DMS153 treated with DMSO at 0.1 percent for 48 hours (cell line): ENCODE data around the gene DOCK2.

Experiments used
- DNase-seq: peaks from one replicate; lab custom pipeline; 2025; ENCODE audit not compliant: unreplicated experiment; lab: John Stamatoyannopoulos, UW

The DOCK2 gene

DNA sequence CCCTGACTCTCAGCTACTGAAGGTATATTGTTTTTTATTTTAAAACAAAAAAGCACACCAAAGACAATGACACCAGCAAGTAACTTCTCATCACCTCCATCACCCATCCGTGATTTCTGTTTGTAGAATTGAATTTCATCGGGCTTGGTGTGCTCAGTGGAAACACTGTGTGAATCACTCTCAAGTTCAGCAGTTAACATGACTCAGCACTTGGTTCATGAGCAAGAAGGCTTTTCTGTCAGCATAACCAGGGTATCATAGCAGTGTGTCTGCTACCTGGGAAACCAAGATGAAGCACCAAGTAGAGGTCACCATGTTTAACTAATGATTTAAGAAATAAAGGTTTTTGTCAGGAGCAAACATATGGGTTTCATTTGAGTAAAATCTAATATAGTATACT lies 219.5 kb downstream of the DOCK2 start:
- DNase-seq, result no peak

DNA sequence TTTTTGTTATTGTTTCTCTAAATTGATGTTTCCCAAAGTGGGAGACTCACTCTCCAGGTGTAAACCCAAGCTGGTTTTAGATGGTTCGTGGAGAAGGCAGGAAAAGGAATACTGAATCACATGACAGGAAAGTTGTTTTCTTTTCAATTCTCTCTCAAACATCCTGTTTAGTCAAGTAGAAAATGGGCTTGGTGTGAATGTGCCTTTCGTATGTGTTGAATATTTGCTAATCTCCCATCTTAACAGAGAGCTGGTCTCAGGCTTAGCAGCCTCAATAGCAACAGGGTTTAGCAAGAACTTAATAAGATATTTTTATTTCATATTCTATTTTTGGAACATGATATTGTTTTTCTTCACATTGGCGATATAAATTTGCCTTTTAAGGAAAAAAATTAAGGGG lies 223.5 kb downstream of the DOCK2 start:
- DNase-seq, result no peak

DNA sequence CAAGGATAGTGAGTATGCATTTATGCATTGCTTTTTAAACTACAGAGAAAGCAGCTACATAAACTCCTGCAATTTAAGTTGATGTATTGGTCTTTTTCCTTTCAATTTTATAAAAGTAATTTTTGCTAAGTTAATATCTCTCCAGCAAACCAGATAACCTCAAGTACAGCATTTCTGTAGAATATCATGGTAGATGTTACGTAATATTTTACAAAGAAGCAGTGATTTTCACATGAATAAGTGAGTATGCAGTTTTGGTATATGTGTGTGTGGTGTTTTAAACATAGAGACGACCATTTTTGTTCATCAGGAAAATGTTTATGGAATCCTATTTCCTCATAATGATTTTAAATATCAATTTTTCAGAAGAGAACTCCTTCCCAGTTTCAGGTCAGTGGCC lies 224.4 kb downstream of the DOCK2 start:
- no peak for DNase-seq

DNA sequence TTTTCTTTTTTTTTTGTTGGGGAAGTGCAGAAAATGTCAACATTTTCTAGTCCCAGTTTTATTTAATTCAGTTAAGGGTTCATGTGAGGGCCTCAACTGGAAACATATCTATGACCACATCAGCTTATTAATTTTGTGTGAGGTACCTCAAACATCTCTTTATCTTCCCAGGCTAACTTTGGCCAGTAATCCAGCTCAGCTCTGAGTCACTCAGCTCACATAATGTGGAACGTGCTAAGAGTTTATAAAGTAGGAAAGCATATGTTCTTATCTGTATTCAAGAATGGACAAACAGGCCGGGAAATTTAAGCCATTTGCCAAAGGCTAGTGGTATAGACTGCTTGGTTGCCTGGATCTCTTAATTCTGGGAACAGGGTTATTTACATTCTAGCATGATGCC lies 224.9 kb downstream of the DOCK2 start:
- DNase-seq, result no peak

DNA sequence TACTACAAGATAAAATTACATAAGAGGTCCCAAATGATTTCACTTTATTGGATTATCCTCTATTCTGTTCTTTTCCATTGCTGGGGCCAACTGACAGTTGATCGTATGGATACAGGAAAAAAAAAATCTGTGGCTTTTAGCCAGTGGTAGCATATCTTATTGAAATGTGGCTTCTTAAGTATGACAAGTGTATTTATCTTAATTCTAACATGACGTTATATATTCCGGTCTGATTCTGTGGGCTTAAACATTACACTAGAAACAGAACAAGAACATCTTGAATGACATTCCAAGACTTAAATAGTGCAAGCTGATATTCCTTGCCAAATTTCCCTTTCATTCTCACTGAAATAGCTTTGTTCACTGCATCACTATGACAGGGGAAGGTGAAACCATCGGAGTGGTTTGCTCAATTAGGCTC lies 225.3 kb downstream of the DOCK2 start:
- DNase-seq, result no peak

DNA sequence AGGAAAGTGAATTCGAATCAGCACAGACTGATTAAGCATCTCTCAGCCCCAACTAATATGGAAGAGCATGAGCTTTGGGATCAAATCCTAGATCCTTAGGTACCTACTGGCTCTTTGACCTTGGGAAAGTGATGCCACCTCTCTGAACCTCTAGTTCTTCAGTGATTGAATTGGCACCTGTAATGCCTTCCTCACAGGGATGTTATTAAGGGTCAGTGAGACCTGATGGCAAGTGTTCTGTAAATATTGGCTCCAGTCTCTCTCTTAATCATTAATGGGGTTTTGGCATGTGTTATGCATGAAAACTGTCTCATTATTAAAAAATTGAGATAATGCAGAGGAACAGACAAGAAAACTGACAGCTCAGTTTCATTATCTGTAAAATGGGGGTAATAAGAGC lies 227.4 kb downstream of the DOCK2 start:
- no peak for DNase-seq

DNA sequence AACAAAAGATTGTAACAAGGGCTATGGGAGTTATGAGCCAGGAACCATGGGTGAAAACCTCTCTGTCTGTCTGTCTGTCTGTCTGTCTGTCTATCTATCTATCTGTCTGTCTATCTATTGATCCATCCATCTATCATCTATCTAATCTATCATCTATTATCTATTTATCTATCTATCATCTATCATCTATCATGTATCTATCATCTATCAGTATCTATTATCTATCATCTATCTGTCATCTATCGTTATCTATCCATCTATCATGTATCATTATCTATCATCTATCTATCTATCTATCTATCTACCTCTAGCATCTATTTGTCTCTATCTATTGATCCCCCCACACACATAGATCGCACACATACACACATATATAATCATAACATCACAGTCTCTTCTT lies 230.3 kb downstream of the DOCK2 start:
- DNase-seq, result no peak

DNA sequence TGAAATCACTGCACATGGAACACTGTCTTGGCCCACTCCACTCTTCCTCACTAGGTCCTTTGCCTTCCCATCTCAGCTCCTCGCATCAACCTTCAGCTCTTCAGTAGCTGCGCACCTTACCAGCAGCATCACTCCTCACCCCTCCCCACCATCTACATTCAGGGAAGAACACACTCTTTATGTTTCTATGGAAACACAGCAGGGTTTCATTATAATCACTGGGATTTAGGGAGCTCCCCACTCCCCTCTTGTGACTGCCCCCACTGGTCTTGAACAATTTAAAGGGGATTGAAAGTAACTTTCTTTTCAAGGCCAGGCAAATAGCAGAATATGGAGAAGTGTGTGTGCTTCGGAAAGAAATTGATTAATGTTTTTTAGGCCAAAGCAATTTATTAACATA lies 232.0 kb downstream of the DOCK2 start:
- no peak for DNase-seq

DNA sequence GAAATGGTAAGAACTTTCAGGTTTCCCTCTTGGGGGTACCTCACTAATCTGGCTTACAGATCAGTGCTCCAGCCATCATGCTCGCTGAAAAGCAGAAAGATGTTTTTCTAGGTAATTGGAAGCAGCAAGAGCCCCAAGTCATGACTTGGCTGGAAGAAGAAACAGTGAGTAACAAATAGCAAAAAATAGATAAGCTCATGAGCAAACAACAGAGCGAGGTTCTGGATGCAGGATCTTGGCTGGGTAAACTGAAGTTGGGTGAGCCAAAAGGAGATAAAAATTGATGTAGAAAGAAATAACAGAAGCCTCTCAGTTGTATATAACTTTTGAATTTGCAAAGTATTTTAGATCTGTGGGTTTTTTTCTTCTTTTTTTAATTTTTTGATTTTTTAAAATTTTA lies 233.1 kb downstream of the DOCK2 start:
- no peak for DNase-seq

DNA sequence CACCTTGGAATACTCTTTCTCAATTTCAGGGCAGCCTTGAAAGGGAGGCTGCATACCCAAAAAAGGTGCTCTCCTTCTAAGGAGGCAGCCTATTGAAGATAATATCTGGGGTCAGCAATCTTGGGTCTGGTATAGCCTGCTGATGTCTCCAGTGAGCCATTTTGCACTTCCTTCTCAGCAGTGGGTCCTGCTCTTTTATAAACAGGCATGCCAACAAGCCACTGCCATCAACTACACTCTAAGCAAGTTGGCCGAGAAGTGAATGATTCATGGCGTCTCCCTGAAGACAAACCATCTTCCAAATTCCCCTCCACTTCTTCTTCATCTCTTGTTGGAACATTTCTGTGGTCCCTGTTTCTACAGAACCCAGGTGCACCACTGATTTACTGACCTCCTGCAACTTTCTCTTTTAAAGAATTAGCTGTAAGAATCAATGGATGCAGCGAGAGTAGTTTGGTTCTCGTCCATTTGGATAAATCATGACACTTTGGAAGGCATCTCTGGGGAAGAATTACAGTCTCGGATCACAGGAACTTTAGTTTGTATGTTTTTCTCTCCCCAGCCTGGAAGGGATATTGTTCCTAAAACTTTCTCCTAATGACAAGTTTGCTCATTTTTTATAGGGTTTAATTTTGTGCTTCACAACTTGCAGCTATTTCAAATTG lies 234.9 kb downstream of the DOCK2 start:
- DNase-seq, result no peak

DNA sequence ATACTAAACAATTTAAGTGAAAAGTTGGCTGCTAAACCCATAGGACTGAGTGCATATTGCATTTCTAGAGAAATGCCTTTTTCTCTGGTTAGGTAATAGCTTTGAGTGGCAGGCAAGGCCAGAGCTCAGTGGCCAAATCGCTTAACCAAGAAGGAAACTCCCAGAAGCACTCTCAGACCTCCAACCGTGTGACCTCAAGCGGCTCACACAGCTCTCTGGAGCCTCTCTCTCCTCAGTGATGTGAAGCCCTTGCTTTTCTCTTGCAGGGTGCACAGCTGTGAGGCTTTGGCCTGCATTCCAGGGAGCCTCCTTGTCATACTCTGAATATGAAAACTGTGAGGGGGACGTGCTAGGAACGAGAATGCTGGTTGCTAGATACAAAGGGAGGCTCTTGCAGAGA lies 236.6 kb downstream of the DOCK2 start:
- no peak for DNase-seq

DNA sequence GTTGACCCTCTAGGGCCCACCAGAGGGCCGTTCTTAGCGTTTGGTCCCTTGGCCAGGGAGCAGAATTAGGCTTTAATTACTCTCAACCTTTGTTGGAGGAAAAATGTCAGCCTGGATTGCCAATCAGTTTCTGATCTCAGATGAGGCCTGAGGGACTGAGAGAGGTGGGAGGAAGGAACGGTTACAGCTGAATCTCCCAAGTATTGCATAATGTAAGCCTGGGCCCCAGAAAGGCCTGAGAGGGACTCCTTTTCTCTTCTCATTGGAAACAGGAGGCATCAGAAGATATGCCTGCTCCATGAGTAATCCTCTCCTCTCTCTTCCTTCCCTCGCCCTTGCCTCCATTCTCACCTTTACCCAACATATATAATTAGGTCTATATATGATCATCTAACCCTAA lies 237.5 kb downstream of the DOCK2 start:
- no peak for DNase-seq

DNA sequence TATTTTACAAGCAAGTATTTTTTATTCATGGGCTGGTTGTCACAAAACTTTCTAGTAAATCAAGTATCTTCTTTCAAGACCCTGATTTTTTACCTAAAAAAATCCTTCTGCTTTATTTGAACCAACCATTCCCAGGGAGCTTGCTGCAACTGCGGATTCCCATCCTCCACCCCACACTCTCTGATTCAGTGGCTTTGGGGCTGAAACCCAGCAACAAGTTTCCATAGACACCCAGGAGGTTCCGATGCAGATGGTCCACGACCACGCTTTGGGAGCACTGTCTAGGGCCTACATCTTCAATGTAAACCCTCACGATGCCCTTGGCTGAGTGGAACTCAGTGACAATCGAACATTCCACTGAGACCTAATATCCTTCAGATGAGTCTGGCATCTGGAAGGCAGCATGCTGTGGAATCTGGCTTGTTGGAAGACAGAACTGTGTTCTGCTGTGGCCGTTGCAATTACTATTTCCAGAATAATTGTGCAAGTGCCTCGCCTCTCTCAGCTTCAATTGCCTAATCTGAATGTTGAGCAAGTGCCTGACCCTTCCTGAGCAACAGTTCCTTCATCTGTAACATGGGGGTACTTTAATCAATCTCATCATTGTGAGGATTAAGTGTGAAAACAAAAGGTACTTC lies 238.1 kb downstream of the DOCK2 start:
- no peak for DNase-seq

DNA sequence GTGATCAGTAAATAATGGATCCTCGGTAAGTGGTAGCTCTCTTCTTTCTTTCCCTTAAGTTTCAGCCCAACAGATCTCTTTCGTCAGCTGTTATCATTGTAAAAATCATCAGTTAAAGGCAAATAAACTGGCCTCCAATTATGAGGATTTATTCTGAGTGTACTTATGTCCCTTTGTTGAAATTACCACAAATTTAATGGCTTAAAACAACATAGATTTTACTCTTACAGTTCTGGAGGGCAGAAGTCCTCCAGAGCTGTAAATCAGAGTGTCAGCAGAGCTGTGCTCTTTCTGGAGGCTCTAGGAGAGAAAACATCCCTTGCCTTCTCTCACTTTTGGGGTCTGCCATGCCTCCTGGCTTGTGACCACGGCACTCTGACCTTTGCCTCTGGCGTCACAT lies 238.7 kb downstream of the DOCK2 start:
- no peak for DNase-seq

DNA sequence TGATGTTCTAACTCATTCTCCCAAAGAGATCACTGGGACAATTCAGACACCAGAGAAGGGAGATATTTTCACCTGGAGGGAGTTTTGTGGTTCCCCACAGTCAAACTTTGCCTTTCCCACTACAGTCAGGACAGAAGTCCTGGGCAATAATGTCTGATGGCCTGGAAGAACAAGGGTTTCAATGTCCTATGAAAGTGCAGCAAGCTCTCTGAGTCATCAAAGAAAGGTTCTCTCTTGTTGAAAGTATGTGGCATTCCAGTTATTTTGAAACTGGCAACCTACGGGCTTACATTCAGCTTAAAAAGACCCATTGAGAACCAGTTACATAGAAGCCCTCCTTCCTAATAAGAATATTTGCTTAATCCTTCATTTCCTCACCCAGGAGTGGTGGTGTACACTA lies 239.3 kb downstream of the DOCK2 start:
- DNase-seq, result no peak

DNA sequence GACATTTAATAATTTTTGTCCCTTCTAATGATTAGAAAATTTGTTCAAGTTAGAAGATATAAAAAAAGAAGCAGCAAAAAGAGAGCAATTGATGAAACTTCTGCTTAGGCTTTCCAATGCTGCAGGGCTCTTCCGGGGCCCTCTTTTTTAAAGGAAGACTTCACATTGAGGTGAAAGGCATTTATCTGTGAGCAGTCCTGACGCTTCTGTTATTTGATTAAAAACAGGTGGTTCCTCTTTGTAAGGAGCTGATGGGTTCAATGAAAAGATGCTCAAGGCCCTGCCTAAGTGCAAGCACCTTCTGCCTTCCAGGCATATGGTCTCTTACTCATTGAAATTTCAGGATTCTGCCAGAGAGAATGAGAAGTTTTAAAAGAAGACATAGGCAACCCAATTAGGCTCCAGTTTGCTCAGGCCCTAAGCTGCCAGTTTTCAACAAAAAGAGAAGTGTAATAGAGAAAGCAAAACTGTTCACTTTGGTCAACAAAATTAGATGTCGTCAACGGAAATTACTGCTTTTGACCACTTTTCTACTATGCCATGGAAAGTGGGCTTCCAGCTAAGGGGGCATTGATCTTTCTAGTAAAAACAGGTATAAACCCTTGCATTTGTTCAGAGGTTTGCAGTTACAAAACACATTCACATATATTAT lies 243.1 kb downstream of the DOCK2 start:
- no peak for DNase-seq

DNA sequence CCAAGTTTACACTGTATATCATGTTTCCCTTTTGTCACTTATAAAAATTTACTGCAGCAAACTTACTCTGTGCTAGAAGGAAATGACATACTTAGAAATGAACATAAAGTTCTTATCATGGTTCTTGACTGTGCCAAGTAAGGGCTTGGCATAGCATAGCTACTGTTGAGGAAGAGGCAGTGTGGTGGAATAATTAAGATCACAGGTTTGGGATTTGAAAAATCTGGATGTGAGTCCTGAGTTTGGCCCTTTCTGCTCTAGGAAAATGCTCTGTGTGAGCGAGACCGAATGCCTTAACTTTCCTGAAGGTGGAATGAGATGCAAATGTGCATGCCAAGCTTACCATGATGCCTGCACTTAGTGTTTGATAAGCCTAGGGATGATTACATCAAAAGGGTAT lies 243.7 kb downstream of the DOCK2 start:
- DNase-seq, result no peak

DNA sequence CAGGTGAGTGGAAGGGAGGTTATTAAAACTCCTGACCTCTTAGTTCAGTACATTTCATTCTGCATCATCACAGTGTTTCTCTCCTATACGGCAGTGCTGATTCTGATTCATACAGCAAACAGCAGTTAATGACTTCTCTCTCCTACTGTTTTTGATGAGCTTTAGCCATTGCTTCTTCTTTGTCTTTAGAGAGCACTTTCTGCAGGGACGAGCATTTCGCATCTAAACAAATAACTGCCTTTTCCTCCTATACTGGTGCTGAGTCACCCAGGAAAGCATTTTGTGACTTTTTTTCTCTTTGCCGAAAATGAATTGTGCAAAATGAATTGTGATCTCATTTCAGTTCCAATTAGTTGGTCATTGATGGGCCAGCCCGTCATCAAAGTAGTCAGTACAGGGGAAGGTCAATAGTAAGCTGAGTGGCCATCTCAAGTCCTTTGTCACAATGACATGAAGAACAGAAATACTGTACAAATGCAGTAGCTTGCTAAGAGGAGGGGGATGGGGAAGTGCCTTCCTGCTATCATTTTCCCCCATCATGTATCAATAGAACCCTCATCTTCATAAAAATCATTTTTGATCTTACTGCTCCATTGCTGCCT lies 244.7 kb downstream of the DOCK2 start:
- no peak for DNase-seq

DNA sequence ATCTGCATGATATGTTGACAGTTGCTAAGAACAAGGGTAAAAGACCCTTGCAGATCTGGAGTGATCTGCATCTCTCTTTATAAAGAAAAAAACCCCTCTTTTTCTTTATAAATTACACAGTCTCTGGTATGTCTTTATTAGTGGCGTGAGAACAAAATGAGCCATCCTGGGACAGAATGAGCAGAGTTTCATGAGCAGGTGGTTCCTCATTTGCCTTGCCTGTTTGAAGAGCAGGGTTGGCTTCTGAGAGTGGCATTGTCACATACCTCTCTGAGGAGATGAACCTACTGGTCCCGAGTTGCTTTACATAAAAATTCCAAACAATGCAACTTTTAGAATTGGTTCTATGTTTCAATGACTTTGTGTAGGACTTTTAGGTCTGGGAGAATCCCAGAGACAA lies 249.0 kb downstream of the DOCK2 start:
- no peak for DNase-seq

DNA sequence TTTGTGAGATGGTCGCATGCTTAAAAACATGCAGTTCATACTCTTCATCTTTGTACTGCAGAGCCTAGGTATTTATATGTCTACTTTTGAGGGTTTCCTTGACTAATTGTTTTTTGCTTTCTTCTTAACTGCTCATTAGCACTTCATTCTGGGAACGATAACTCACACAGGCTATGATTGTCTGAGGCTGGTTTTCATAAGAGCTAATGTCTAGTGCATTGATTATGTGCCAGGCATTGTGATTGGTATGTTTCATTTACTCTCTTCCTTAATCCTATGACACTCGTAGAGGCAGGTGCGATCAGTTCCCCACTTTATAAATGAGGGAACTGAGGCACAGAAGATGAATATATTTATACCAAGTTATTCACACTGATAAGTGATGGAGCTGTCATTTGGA lies 249.6 kb downstream of the DOCK2 start:
- DNase-seq, result no peak

DNA sequence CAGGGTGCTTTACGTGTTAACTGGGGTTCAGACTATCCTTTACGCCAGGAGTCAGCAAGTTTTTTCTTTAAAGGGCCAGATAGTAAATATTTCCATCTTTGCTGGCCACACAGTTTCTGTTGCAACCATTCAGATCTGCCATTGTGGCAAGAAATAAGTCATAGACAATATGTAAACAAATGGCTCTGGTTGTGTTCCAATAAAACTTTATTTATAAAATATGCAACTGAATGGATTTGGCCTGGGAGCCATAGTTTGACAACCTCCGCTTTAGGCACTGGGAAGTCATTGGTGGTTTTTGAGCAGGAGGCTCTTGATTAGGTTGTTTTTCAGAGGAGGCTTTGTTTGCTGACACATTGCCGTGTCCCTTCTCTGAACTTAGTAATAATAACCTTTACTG lies 252.5 kb downstream of the DOCK2 start:
- no peak for DNase-seq

DNA sequence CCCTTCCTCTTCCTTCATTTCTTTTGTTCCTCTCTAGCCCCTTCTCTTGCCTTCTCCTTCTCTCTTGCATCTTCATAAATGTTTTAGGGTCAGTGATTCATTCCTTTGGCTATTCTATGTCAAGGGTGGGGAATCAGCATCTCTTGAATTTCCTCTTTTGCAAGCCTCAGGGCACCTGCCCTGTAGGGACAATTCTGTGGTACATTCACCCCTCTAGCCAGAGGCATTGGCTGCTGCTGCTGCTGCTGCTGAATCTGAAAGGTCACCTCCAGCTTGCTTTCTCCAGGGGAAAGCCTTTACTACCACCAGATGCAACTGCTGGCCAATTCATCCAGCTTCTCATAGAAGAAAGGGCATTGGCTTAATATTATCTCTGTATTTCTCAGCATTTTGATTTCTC lies 255.9 kb downstream of the DOCK2 start:
- no peak for DNase-seq
